H1 (cell line): Measurements from ENCODE around the gene UBASH3A. TPM values are rescaled to one million over a fixed set of nuclear protein-coding genes. Genes with fewer than 3 reads are reported as not detected.

Source experiments
- CTCF ChIA-PET: fragments of 300-600 bp; sonication (Branson Sonifier 250); formaldehyde crosslinking; loops from one replicate; lab custom pipeline; 2021; ENCODE audit not compliant: partially characterized antibody; lab: Charles Lee
- POLR2A ChIA-PET: fragments of 300-600 bp; sonication (Branson Sonifier 250); formaldehyde crosslinking; loops from one replicate; lab custom pipeline; 2021; ENCODE audit warnings: inconsistent platforms; ENCODE audit not compliant: partially characterized antibody; lab: Charles Lee
- DNase-seq, 2 experiments: peaks; one replicate each; pipeline versions ENCODE4 v3.0.0 to v3.0.0-alpha.2; 2010 to 2022; ENCODE audit warnings: low spot score in 2 of 2, low read depth in 1 of 2, mixed read lengths in 1 of 2
- FAIRE-seq: peaks from 2 replicates; lab custom pipeline; 2011; peaks lifted over from hg19 to GRCh38; lab: Jason Lieb, UNC
- H2AFZ ChIP-seq: 2 replicates; pipeline ENCODE4 v1.8.1; 2012; ENCODE audit warnings: low read length, inconsistent platforms
- H2AK5ac ChIP-seq: 2 replicates; pipeline ENCODE4 v1.6.1; 2013; ENCODE audit warnings: low read depth, low read length
- H2BK120ac ChIP-seq: replicated peaks from 2 replicates; pipeline ENCODE3; 2013; ENCODE audit warnings: low read depth, low read length, inconsistent platforms
- H2BK12ac ChIP-seq: 2 replicates; pipeline ENCODE4 v1.6.1; 2013; ENCODE audit warnings: low read depth, low read length
- H2BK15ac ChIP-seq: 2 replicates; pipeline ENCODE4 v1.6.1; 2013; ENCODE audit warnings: low read length
- H2BK20ac ChIP-seq: 2 replicates; pipeline ENCODE4 v1.6.1; 2013; ENCODE audit warnings: low read length
- H2BK5ac ChIP-seq: 2 replicates; pipeline ENCODE4 v1.6.1; 2013; ENCODE audit warnings: low read depth, low read length
- H3K14ac ChIP-seq: 2 replicates; pipeline ENCODE4 v1.6.1; 2013; ENCODE audit warnings: inconsistent platforms; ENCODE audit not compliant: insufficient read length
- H3K18ac ChIP-seq: 2 replicates; pipeline ENCODE4 v1.6.1; 2013; ENCODE audit warnings: low read length; ENCODE audit errors: extremely low read depth
- H3K23ac ChIP-seq: 2 replicates; pipeline ENCODE4 v1.6.1; 2013; ENCODE audit warnings: inconsistent platforms; ENCODE audit not compliant: insufficient read length
- H3K23me2 ChIP-seq: 2 replicates; pipeline ENCODE4 v1.6.1; 2013; ENCODE audit warnings: low read depth, low read length
- H3K27ac ChIP-seq: 2 replicates; pipeline ENCODE4 v1.6.1; 2011; ENCODE audit warnings: low read depth, low read length, inconsistent platforms
- H3K27me3 ChIP-seq, 4 experiments: replicated peaks in 1 of 4; 1 replicate in 1 of 4; 2 replicates in 3 of 4; pipeline versions ENCODE4 v1.6.1 to v1.8.1; 2011 to 2013; ENCODE audit warnings: low read length in 3 of 4, mild to moderate bottlenecking in 3 of 4, inconsistent platforms in 2 of 4, mixed read lengths in 2 of 4, moderate library complexity in 1 of 4; ENCODE audit not compliant: control insufficient read depth in 3 of 4, insufficient read depth in 3 of 4; ENCODE audit errors: extremely low read depth in 1 of 4
- H3K36me3 ChIP-seq, 4 experiments: 2 replicates each; pipeline versions ENCODE4 v1.6.1 to v1.8.1; 2011 to 2013; ENCODE audit warnings: mild to moderate bottlenecking in 4 of 4, low read length in 3 of 4, moderate library complexity in 2 of 4, control low read depth in 1 of 4, inconsistent platforms in 1 of 4; ENCODE audit not compliant: insufficient read depth in 4 of 4, control insufficient read depth in 2 of 4
- H3K4ac ChIP-seq: replicated peaks from 2 replicates; pipeline ENCODE3; 2013; ENCODE audit warnings: low read length, low read depth, mixed read lengths, inconsistent platforms; ENCODE audit not compliant: insufficient read length
- H3K4me1 ChIP-seq, 4 experiments: replicated peaks in 1 of 4; 1 replicate in 1 of 4; 2 replicates in 3 of 4; pipeline versions ENCODE4 v1.6.1 to v1.8.1; 2011 to 2013; ENCODE audit warnings: low read length in 3 of 4, inconsistent platforms in 2 of 4, mixed read lengths in 1 of 4; ENCODE audit not compliant: insufficient read depth in 4 of 4, control insufficient read depth in 3 of 4
- H3K4me2 ChIP-seq, 2 experiments: 2 replicates each; pipeline versions ENCODE4 v1.6.1 to v1.8.1; 2011 to 2013; ENCODE audit warnings: low read depth in 2 of 2, low read length in 2 of 2, control low read depth in 1 of 2, inconsistent platforms in 1 of 2, mild to moderate bottlenecking in 1 of 2; ENCODE audit not compliant: insufficient read depth in 1 of 2
- H3K4me3 ChIP-seq, 4 experiments: fragments of 200-600, 300-600 bp in 1 of 4; sonication (generic), shearing (Covaris generic), sonication (Bioruptor Twin) in 1 of 4; 2 replicates each; pipeline versions ENCODE4 v1.5.1 to v1.8.1; 2011 to 2016; ENCODE audit warnings: low read length in 4 of 4, low read depth in 3 of 4, control low read depth in 2 of 4, inconsistent platforms in 2 of 4, mild to moderate bottlenecking in 2 of 4, mixed read lengths in 1 of 4, moderate library complexity in 1 of 4; ENCODE audit not compliant: insufficient read depth in 2 of 4; ENCODE audit errors: extremely low read depth in 1 of 4
- H3K56ac ChIP-seq: replicated peaks from 2 replicates; pipeline ENCODE3; 2013; ENCODE audit warnings: low read depth, mild to moderate bottlenecking, mixed read lengths, low read length, inconsistent platforms; ENCODE audit not compliant: insufficient read length
- H3K79me1 ChIP-seq: 2 replicates; pipeline ENCODE4 v1.6.1; 2013; ENCODE audit warnings: low read depth, low read length, control low read depth
- H3K79me2 ChIP-seq, 2 experiments: 2 replicates each; pipeline versions ENCODE4 v1.6.1 to v1.8.1; 2012 to 2013; ENCODE audit warnings: low read length in 2 of 2, mild to moderate bottlenecking in 2 of 2, inconsistent platforms in 1 of 2; ENCODE audit not compliant: insufficient read depth in 2 of 2, control insufficient read depth in 1 of 2
- H3K9ac ChIP-seq, 4 experiments: replicated peaks in 1 of 4; 1 replicate in 1 of 4; 2 replicates in 3 of 4; pipeline versions ENCODE4 v1.6.1 to v1.8.1; 2011 to 2013; ENCODE audit warnings: low read depth in 3 of 4, low read length in 3 of 4, control low read depth in 2 of 4, mild to moderate bottlenecking in 2 of 4, moderate library complexity in 2 of 4, inconsistent platforms in 1 of 4; ENCODE audit errors: extremely low read depth in 1 of 4
- H3K9me3 ChIP-seq, 2 experiments: 2 replicates each; pipeline versions ENCODE4 v1.6.1 to v1.8.1; 2012 to 2013; ENCODE audit warnings: mild to moderate bottlenecking in 2 of 2, moderate library complexity in 2 of 2, control low read depth in 1 of 2, inconsistent platforms in 1 of 2, low read depth in 1 of 2, low read length in 1 of 2, mixed read lengths in 1 of 2; ENCODE audit not compliant: insufficient read depth in 2 of 2
- H4K20me1 ChIP-seq, 2 experiments: replicated peaks in 1 of 2; 2 replicates each; pipeline versions ENCODE3 to v1.8.1; 2011 to 2013; ENCODE audit warnings: inconsistent platforms in 2 of 2, low read length in 2 of 2, mild to moderate bottlenecking in 1 of 2; ENCODE audit not compliant: insufficient read depth in 2 of 2, control insufficient read depth in 1 of 2
- H4K5ac ChIP-seq: 2 replicates; pipeline ENCODE4 v1.6.1; 2013; ENCODE audit warnings: low read length, low read depth, mixed read lengths, inconsistent platforms; ENCODE audit not compliant: insufficient read length
- H4K8ac ChIP-seq: 2 replicates; pipeline ENCODE4 v1.8.0; 2013; ENCODE audit warnings: mild to moderate bottlenecking, moderate library complexity, low read length, inconsistent platforms; ENCODE audit not compliant: insufficient read depth; ENCODE audit errors: extremely low read depth
- H4K91ac ChIP-seq: replicated peaks from 2 replicates; pipeline ENCODE3; 2013; ENCODE audit warnings: low read length, mixed read lengths, inconsistent platforms; ENCODE audit not compliant: insufficient read length
- CTCF ChIP-seq, 3 experiments: IDR thresholded peaks; 1 replicate in 2 of 3; 2 replicates in 1 of 3; pipeline versions ENCODE4 v1.5.1 to v1.6.1; 2011; ENCODE audit warnings: low read length in 3 of 3, mild to moderate bottlenecking in 3 of 3, inconsistent platforms in 2 of 3, low read depth in 1 of 3, moderate library complexity in 1 of 3; ENCODE audit not compliant: insufficient read depth in 1 of 3; ENCODE audit errors: control extremely low read depth in 1 of 3
- NRF1 ChIP-seq: IDR thresholded peaks from 2 replicates; pipeline ENCODE4 v1.6.1; 2011; ENCODE audit warnings: mild to moderate bottlenecking, low read depth, low read length, improper control_type of control experiment
- RAD21 ChIP-seq, 2 experiments: IDR thresholded peaks in 1 of 2; conservative IDR thresholded peaks in 1 of 2; 2 replicates each; pipeline ENCODE4 v1.6.1; 2011; ENCODE audit warnings: low read depth in 2 of 2, low read length in 2 of 2, improper control_type of control experiment in 1 of 2, inconsistent platforms in 1 of 2, mild to moderate bottlenecking in 1 of 2, moderate library complexity in 1 of 2
- WGBS, 2 experiments: shearing (Covaris generic) in 1 of 2; methylation state at CpG; one replicate each; pipeline versions ENCODE4 v1.1.6 to v1.1.7; 2013 to 2015; ENCODE audit warnings: low lambda C conversion rate in 2 of 2, mixed read lengths in 2 of 2, inconsistent platforms in 1 of 2, low coverage in 1 of 2, missing lambda C conversion rate in 1 of 2; ENCODE audit not compliant: insufficient replicate concordance in 2 of 2, insufficient coverage in 1 of 2, insufficient read length in 1 of 2; ENCODE audit errors: extremely low coverage in 1 of 2, missing lambda C conversion rate in 1 of 2; 5-methylcytosine and 5-hydroxymethylcytosine counted together
- polyA plus RNA-seq, 7 experiments: library from polyadenylated mRNA; depleted of rRNA in 3 of 7; stranded (reverse) in 5 of 7; unstranded in 2 of 7; fragments of >200 nt in 5 of 7; fragments of 200-250 nt in 2 of 7; gene quantifications; 1 replicate in 5 of 7; 2 replicates in 1 of 7; 4 replicates in 1 of 7; pipeline versions ENCODE4 v1.2.1 to v1.2.3, GENCODE V29; 2011 to 2013; ENCODE audit warnings: missing spikeins in 2 of 7, mixed read lengths in 2 of 7
- total RNA-seq: library from RNA; stranded (reverse); fragmentation: NEBNext Ultra II Directional; extraction: Animal tissue kit (Norgen Biotek cat#: 25700); gene quantifications from 2 replicates; pipeline ENCODE4 v1.2.1, GENCODE V29; 2021

The UBASH3A gene
- total and polyA plus RNA-seq, 2 of the 8 experiments (the other 6 are each of a cell fraction or from before 2014, with no cell fraction given): not detected

GRCh38 chr21:42411197-42411869, 7.6 kb downstream of the UBASH3A start:
- Histone ChIP-seq H3K23ac (no peak overlapping the region), H3K4ac (no peak overlapping the region), H3K56ac (no peak overlapping the region), H2BK20ac (peak overlapping the region; percentile 41; the same call in 1 of the 2 replicates), H4K20me1 (peaks cover 0 to 3% of the 10 kb centered on the region in 2 experiments), H3K79me2 (no peaks in the 10 kb centered on the region), H3K27me3 (no peaks in the 10 kb centered on the region)
- FAIRE-seq: no peak
- TF ChIP-seq NRF1 (no peak), CTCF (IDR thresholded peaks at IDR 0.05; ENCODE audit: control extremely low read depth in 1 of 3, insufficient read depth in 1 of 3, low read depth in 1 of 3, low read length in 3 of 3) (peak; percentile 46 to 69 (median 60)), RAD21 (IDR thresholded peaks at IDR 0.05 in 1 of 2, conservative IDR thresholded peaks at IDR 0.05 in 1 of 2; ENCODE audit: low read depth in 2 of 2, low read length in 2 of 2) (peak; percentile 31 to 49; a peak in 3 of 4 replicates)
- TF ChIP-seq, all 59 proteins: peak for 2
- Histone ChIP-seq H3K36me3 (no peaks in the 10 kb centered on the region), H2BK120ac (no peak overlapping the region), H3K9me3 (no peaks in the 10 kb centered on the region), H2BK12ac (peak overlapping the region; percentile 51; the same call in 1 of the 2 replicates), H2BK5ac (peak overlapping the region; percentile 12; the same call in 1 of the 2 replicates), H4K91ac (no peak overlapping the region), H3K14ac (no peak overlapping the region), H4K5ac (no peak overlapping the region), H3K27ac (no peak overlapping the region), H3K23me2 (peaks cover 6% of the 10 kb centered on the region), H3K4me2 (no peak overlapping the region), H3K18ac (no peak overlapping the region), H2AFZ (no peak overlapping the region), H4K8ac (no peak overlapping the region), H2AK5ac (peak overlapping the region; percentile 95), H3K4me3 (no peak overlapping the region), H3K4me1 (peaks cover 0 to 3% (median 1%) of the 10 kb centered on the region in 4 experiments; a peak in 4 of 7 replicates), H2BK15ac (0 out of 2 replicates have a peak overlapping the region, but pooled peaks have one; percentile 24), H3K9ac (no peak overlapping the region), H3K79me1 (no peaks in the 10 kb centered on the region)
- 51% methylated on average over 7 of the region's 7 CpGs; no CpG with 5 or more reads in 1 of the 2 experiments for WGBS, 2 experiments
- ChIA-PET POLR2A (no interaction called here), CTCF (interaction anchor here (0.7 to 4.2 kb wide), 27 partner anchors 8 to 178 kb away, joined by 3 to 19 read pairs (median 4); partner anchors contain the start of gene TFF1)
- no peak for DNase-seq
